A549 (cell line): ENCODE data around the gene ATP6V1B1. TPM values are rescaled to one million over a fixed set of nuclear protein-coding genes. Genes with fewer than 3 reads are reported as not detected.

Experiments
- ATAC-seq, 2 experiments: fragments of 200-7000 bp in 1 of 2; fragments of >200 bp in 1 of 2; cut with Nextera tagmentation in 1 of 2; cut with Tn5 transposase in 1 of 2; 3 replicates each; pipeline versions ENCODE4 v1.8.0 to v1.9.1; 2018 to 2020; ENCODE audit warnings: mild to moderate bottlenecking in 1 of 2, moderate library complexity in 1 of 2
- CTCF ChIA-PET: fragments of 300-600 bp; sonication (Branson Sonifier 250); formaldehyde crosslinking; extraction: SDS; loops from one replicate; lab custom pipeline; 2021; ENCODE audit warnings: antibody characterized with exemption, inconsistent platforms; lab: Yijun Ruan, JAX
- POLR2A ChIA-PET: fragments of 350-600 bp; formaldehyde crosslinking; extraction: SDS; loops from one replicate; lab custom pipeline; 2021; ENCODE audit warnings: antibody characterized with exemption, inconsistent platforms; lab: Yijun Ruan, JAX
- DNase-seq, 2 experiments: peaks; one replicate each; pipeline versions ENCODE4 v3.0.0 to v3.0.0-alpha.2; 2011 to 2016; ENCODE audit warnings: low read depth in 1 of 2, low spot score in 1 of 2
- FAIRE-seq: peaks from 2 replicates; lab custom pipeline; 2011; peaks lifted over from hg19 to GRCh38; lab: Jason Lieb, UNC
- H3K27ac ChIP-seq, 2 experiments: fragments of >200 bp; sonication (Bioruptor Twin); formaldehyde crosslinking; 3 replicates each; pipeline ENCODE4 v1.5.1; 2016 to 2017
- H3K4me1 ChIP-seq: fragments of >200 bp; sonication (Bioruptor Twin); formaldehyde crosslinking; 3 replicates; pipeline ENCODE4 v1.6.1; 2016
- H3K4me2 ChIP-seq: fragments of >200 bp; sonication (Bioruptor Twin); formaldehyde crosslinking; 3 replicates; pipeline ENCODE4 v1.6.1; 2016
- H3K4me3 ChIP-seq: fragments of >200 bp; sonication (Bioruptor Twin); formaldehyde crosslinking; 3 replicates; pipeline ENCODE4 v1.5.1; 2016
- H3K9me3 ChIP-seq: fragments of >200 bp; sonication (Bioruptor Twin); formaldehyde crosslinking; 3 replicates; pipeline ENCODE4 v1.6.1; 2016
- CBX2 ChIP-seq: fragments of 200-600 bp; sonication (generic); IDR thresholded peaks from 2 replicates; pipeline ENCODE4 v1.6.1; 2016; ENCODE audit warnings: low read depth, mild to moderate bottlenecking, borderline replicate concordance
- CHD2 ChIP-seq: fragments of 150-350 bp; IDR thresholded peaks from 2 replicates; pipeline ENCODE4 v1.6.1; 2014; ENCODE audit warnings: low read length; ENCODE audit not compliant: partially characterized antibody
- EHF ChIP-seq: fragments of 250-450 bp; sonication (Bioruptor Pico); IDR thresholded peaks from 2 replicates; pipeline ENCODE4 v1.5.0; 2020; ENCODE audit warnings: mild to moderate bottlenecking
- EHMT2 ChIP-seq: fragments of 200-600 bp; sonication (generic); IDR thresholded peaks from 2 replicates; pipeline ENCODE4 v1.6.1; 2016; ENCODE audit warnings: antibody characterized with exemption, low read depth, mild to moderate bottlenecking, moderate library complexity
- ESRRA ChIP-seq: fragments of 150-350 bp; IDR thresholded peaks from 2 replicates; pipeline ENCODE4 v1.6.1; 2014; ENCODE audit warnings: mild to moderate bottlenecking, low read length, borderline replicate concordance
- HOXB5 ChIP-seq: fragments of 250-450 bp; sonication (Bioruptor Pico); IDR thresholded peaks from 2 replicates; pipeline ENCODE4 v1.5.0; 2020; ENCODE audit warnings: mild to moderate bottlenecking, moderate library complexity
- JUNB ChIP-seq: fragments of >200 bp; sonication (Bioruptor Twin); formaldehyde crosslinking; IDR thresholded peaks from 2 replicates; pipeline ENCODE4 v1.6.1; 2016
- KDM5A ChIP-seq: fragments of 200-600 bp; sonication (generic); IDR thresholded peaks from 2 replicates; pipeline ENCODE4 v1.6.1; 2016; ENCODE audit warnings: antibody characterized with exemption, mild to moderate bottlenecking
- NPAS2 ChIP-seq: fragments of 250-450 bp; sonication (Bioruptor Pico); IDR thresholded peaks from 2 replicates; pipeline ENCODE4 v1.8.0; 2022; ENCODE audit warnings: mild to moderate bottlenecking, moderate library complexity, borderline replicate concordance
- PHF8 ChIP-seq: fragments of 200-600 bp; sonication (generic); IDR thresholded peaks from 2 replicates; pipeline ENCODE4 v1.6.1; 2016; ENCODE audit warnings: low read depth, mild to moderate bottlenecking, antibody characterized with exemption, moderate library complexity, borderline replicate concordance
- RAD21 ChIP-seq, 2 experiments: fragments of >200 bp in 1 of 2; sonication (Bioruptor Twin) in 1 of 2; formaldehyde crosslinking in 1 of 2; IDR thresholded peaks in 1 of 2; conservative IDR thresholded peaks in 1 of 2; 2 replicates in 1 of 2; 3 replicates in 1 of 2; pipeline ENCODE4 v1.6.1; 2012 to 2018; ENCODE audit warnings: inconsistent platforms in 1 of 2
- RCOR1 ChIP-seq: fragments of 150-350 bp; IDR thresholded peaks from 2 replicates; pipeline ENCODE4 v1.6.1; 2014; ENCODE audit warnings: antibody characterized with exemption, low read length, low read depth
- RFX5 ChIP-seq: fragments of 450-650 bp; IDR thresholded peaks from 2 replicates; pipeline ENCODE4 v1.7.1; 2014; ENCODE audit warnings: antibody characterized with exemption, mild to moderate bottlenecking, moderate library complexity
- RNF2 ChIP-seq: fragments of 200-600 bp; sonication (generic); IDR thresholded peaks from 2 replicates; pipeline ENCODE4 v1.6.1; 2016; ENCODE audit warnings: low read depth, mild to moderate bottlenecking, antibody characterized with exemption, moderate library complexity, borderline replicate concordance
- TP53 ChIP-seq: fragments of 250-450 bp; sonication (Bioruptor Pico); IDR thresholded peaks from 2 replicates; pipeline ENCODE4 v1.5.0; 2021; ENCODE audit warnings: mild to moderate bottlenecking, moderate library complexity
- ZC3H11A ChIP-seq: fragments of 450-650 bp; IDR thresholded peaks from 2 replicates; pipeline ENCODE4 v1.6.1; 2014; ENCODE audit warnings: antibody characterized with exemption, mild to moderate bottlenecking
- ZNF302 ChIP-seq: fragments of 250-450 bp; sonication (Bioruptor Pico); IDR thresholded peaks from 2 replicates; pipeline ENCODE4 v1.9.0; 2021; ENCODE audit warnings: inconsistent platforms, mild to moderate bottlenecking, moderate library complexity
- WGBS: methylation state at CpG from one replicate; pipeline ENCODE4 v1.1.6; 2017; ENCODE audit errors: missing lambda C conversion rate; 5-methylcytosine and 5-hydroxymethylcytosine counted together
- polyA plus RNA-seq, 4 experiments: library from polyadenylated mRNA; depleted of rRNA in 3 of 4; stranded (reverse); fragments of >200 nt; fragmentation: RNase III in 1 of 4; extraction: RNeasy Plus Mini Kit Qiagen cat#74134 plus additional on column Dnase treatment in 1 of 4; gene quantifications; 2 replicates in 3 of 4; 3 replicates in 1 of 4; pipeline ENCODE4 v1.2.3, GENCODE V29; 2011 to 2017
- TF ChIP-seq, protein P1 (sequence below): IDR thresholded peaks from 2 replicates; pipeline ENCODE4 v1.6.1; 2012; ENCODE audit warnings: low read depth, borderline replicate concordance
- TF ChIP-seq, protein P2 (sequence below): fragments of 200-600 bp; sonication (generic); IDR thresholded peaks from 2 replicates; pipeline ENCODE4 v1.6.1; 2016; ENCODE audit warnings: antibody characterized with exemption, mild to moderate bottlenecking, moderate library complexity
- TF ChIP-seq, protein P3 (sequence below): fragments of 250-450 bp; sonication (Bioruptor Pico); IDR thresholded peaks from 2 replicates; pipeline ENCODE4 v1.5.0; 2021; ENCODE audit warnings: mild to moderate bottlenecking, moderate library complexity, borderline replicate concordance

The ATP6V1B1 gene
- polyA plus RNA-seq, 2 of the 4 experiments (the other 2 are of a cell fraction), result 1.9 to 2.5 TPM

DNA sequence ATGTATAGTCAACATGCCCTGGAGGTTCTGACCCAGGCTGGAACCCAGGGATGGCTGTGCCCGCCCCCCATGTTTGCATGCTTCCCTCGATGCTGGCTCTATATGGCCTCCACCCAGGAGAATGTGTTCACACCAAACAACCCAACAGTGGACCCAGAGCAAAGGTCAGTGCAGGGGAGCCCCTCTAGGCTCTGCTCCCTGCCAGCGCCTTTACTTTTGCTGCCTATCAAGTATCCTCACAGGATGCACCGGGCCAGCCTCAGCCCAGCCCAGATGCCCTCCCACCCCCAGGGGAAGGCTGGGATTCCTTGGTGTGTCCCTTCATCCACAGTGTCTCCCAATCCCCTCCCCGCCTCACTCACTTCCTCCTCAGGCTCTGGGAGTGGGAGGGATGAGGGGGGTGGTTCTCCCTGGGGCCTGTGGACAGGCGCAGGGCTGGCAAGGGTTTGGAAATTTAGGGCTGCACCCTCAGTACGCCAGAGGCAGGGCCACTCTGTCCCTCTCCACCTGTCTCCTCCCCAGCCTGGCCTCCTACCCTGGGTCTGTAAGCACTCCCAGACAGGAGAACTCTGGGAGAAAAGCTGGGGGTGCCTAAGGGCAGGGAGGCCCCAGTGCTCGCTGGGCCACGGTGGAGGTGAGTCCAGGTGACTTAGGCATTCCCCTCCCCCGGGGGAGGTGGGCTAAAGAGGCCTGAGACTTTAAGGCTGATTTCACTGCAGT, 2.3 kb downstream of the ATP6V1B1 start:
- ChIA-PET CTCF (interaction anchor here (0.8 to 31.9 kb wide), 7 partner anchors 2 to 76 kb away, joined by 4 to 512 read pairs (median 18); partner anchors contain the start of gene ATP6V1B1), POLR2A (no interaction called here)
- ATAC-seq, result no peak

DNA sequence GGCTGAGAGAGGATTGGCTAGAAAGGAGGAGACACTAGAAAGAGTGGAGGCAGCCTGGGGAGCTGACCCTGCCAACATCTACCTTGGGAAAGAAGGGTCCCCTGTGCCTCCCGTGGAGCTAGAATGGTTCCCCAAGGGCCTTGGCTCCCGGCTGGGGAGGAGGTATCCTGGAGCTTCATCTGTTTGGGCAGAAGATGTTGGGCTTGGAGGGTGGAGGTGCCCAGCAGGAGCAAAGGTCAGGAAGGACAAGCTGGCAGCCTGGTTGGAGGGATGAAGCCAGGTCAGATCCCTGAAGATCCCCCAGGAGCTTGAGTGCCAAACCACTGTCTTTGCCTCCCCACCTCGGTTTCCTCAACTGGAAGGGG, 2.9 kb downstream of the ATP6V1B1 start:
- no peaks in the 10 kb centered on the region for H3K9me3 ChIP-seq
- H3K27ac ChIP-seq, result no peak overlapping the region
- TF ChIP-seq ZC3H11A (no peak), CBX2 (no peak), HOXB5 (CRISPR knock-in tag) (no peak), KDM5A (no peak), NPAS2 (CRISPR knock-in tag) (no peak), EHMT2 (no peak), RNF2 (no peak), PHF8 (no peak), CHD2 (no peak), RAD21 (conservative IDR thresholded peaks at IDR 0.05 in 1 of 2, IDR thresholded peaks at IDR 0.05 in 1 of 2) (no peak), JUNB (no peak), RCOR1 (no peak), RFX5 (no peak)
- TF ChIP-seq, protein P1, sequence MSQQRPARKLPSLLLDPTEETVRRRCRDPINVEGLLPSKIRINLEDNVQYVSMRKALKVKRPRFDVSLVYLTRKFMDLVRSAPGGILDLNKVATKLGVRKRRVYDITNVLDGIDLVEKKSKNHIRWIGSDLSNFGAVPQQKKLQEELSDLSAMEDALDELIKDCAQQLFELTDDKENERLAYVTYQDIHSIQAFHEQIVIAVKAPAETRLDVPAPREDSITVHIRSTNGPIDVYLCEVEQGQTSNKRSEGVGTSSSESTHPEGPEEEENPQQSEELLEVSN, result no peak
- TF ChIP-seq, protein P2, sequence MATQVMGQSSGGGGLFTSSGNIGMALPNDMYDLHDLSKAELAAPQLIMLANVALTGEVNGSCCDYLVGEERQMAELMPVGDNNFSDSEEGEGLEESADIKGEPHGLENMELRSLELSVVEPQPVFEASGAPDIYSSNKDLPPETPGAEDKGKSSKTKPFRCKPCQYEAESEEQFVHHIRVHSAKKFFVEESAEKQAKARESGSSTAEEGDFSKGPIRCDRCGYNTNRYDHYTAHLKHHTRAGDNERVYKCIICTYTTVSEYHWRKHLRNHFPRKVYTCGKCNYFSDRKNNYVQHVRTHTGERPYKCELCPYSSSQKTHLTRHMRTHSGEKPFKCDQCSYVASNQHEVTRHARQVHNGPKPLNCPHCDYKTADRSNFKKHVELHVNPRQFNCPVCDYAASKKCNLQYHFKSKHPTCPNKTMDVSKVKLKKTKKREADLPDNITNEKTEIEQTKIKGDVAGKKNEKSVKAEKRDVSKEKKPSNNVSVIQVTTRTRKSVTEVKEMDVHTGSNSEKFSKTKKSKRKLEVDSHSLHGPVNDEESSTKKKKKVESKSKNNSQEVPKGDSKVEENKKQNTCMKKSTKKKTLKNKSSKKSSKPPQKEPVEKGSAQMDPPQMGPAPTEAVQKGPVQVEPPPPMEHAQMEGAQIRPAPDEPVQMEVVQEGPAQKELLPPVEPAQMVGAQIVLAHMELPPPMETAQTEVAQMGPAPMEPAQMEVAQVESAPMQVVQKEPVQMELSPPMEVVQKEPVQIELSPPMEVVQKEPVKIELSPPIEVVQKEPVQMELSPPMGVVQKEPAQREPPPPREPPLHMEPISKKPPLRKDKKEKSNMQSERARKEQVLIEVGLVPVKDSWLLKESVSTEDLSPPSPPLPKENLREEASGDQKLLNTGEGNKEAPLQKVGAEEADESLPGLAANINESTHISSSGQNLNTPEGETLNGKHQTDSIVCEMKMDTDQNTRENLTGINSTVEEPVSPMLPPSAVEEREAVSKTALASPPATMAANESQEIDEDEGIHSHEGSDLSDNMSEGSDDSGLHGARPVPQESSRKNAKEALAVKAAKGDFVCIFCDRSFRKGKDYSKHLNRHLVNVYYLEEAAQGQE, result no peak
- TF ChIP-seq, protein P3, sequence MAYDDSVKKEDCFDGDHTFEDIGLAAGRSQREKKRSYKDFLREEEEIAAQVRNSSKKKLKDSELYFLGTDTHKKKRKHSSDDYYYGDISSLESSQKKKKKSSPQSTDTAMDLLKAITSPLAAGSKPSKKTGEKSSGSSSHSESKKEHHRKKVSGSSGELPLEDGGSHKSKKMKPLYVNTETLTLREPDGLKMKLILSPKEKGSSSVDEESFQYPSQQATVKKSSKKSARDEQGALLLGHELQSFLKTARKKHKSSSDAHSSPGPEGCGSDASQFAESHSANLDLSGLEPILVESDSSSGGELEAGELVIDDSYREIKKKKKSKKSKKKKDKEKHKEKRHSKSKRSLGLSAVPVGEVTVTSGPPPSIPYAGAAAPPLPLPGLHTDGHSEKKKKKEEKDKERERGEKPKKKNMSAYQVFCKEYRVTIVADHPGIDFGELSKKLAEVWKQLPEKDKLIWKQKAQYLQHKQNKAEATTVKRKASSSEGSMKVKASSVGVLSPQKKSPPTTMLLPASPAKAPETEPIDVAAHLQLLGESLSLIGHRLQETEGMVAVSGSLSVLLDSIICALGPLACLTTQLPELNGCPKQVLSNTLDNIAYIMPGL (CRISPR knock-in tag), result no peak
- FAIRE-seq (no peak), DNase-seq (no peak), ATAC-seq (no peak)
- no peak overlapping the region for H3K4me2 ChIP-seq
- WGBS, result 73% methylated on average over 3 of the region's 3 CpGs
- ChIA-PET POLR2A (no interaction called here), CTCF (interaction anchor here (0.8 to 31.9 kb wide), 6 partner anchors 1 to 77 kb away, joined by 4 to 512 read pairs (median 252); partner anchors contain the start of gene ATP6V1B1)
- no peaks in the 10 kb centered on the region for H3K4me1 ChIP-seq
- no peak overlapping the region for H3K4me3 ChIP-seq

More for the DNA sequence above, 2.3 kb downstream of the ATP6V1B1 start:
- FAIRE-seq (no peak), DNase-seq (no peak)
- WGBS, result 77% methylated on average over 10 of the region's 10 CpGs
- H3K4me1 ChIP-seq, result no peaks in the 10 kb centered on the region
- no peak overlapping the region for H3K4me3 ChIP-seq
- no peak for TF ChIP-seq TP53 (CRISPR knock-in tag)
- TF ChIP-seq ZNF302 (CRISPR knock-in tag), result no peak
- TF ChIP-seq EHF (CRISPR knock-in tag), result no peak
- TF ChIP-seq ESRRA, result no peak
- no peaks in the 10 kb centered on the region for H3K9me3 ChIP-seq
- no peak overlapping the region for H3K27ac ChIP-seq
- H3K4me2 ChIP-seq, result no peak overlapping the region
